ENCODE data around the gene OPCML.

Gene OPCML

DNA sequence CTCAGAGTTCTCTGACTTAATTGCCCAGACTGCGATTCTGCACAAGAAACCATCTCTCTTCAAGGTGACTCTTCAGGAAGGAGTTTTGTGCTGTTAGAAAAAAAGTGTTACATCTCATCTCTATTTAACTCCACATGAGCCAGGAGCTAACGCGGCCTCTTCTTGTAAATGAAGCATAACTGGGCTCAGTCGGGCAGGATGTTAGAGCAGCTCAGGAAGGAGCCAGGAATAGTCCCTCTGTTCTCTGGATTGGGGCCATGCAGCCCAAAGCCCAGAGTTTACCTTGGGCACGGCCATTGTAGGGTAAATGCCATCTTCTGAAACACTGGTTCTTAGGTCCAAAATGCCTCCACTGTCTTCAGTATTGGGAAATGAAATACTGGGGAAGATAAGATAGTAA, 760.6 kb downstream of the OPCML start:
- DNase-seq: no peak

DNA sequence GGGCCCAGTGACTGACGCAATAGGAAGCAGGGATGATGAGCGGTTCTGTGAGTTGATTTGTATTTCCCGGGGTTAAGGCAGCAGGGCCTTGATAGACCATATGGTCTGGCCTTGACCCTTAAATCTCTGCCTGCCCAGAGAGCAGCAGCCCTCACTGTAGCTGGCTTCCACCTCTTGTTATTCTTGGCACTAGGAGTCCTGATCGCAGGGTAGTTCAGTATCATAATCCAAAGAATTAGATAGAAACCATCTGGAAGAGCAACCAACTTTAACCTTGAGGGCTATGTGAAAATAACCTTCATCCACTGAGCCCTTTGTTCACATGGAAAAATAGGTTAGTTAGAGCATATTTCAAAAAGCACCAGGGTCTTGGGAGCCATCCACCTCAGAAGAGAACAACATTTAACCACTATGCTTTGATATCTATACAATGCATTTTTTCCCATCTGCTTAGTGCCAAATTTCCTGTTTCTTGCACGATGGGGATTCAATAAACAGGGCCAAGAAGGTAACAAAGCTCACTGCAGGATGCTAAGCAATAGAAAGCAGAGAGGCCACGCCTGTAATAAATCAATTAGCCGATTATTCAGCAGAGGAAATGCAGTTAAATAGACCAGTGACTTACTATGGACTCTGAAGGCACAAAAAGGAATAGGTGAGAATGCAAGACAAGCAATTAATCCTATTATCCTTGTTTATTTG, 761.3 kb downstream of the OPCML start:
- DNase-seq: no peak

DNA sequence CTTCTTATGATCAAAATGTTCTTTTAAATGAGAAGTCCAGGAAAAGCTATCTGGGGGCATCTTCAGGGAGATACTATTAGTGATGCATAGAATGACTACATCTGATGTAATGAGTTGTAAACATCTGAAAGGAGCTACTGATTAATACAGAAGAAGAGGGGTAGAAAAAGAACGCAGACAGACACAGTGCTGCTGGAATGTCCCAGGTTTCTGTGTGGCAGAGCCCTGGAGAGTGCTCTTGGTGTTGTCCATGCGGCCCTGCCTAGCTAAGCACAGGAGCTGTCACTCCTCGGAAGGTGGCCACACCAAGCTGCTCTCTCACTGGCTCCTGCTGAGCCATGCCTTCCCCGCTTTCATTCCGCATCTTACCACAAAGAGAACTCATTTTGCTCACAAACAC, 768.8 kb downstream of the OPCML start:
- DNase-seq: no peak

DNA sequence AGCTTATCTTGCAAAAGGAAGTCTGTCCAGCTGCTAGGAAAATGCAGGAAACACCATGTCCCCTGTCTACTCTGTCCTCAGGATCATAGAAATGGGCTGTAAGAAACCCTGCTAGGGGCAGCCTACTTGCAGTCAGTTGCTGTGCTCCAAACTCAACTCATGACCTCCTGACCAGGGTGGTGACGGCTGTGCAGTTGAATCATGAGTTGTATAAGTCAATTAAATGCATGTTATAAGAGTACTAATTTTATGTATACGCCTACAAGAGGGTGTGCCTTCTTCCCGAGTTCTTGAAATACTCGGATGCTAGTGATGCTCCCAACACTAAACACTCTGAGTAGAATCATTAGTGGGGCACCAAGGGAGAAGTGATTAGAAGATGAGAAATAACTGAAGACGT, 776.4 kb downstream of the OPCML start:
- no peak for DNase-seq

DNA sequence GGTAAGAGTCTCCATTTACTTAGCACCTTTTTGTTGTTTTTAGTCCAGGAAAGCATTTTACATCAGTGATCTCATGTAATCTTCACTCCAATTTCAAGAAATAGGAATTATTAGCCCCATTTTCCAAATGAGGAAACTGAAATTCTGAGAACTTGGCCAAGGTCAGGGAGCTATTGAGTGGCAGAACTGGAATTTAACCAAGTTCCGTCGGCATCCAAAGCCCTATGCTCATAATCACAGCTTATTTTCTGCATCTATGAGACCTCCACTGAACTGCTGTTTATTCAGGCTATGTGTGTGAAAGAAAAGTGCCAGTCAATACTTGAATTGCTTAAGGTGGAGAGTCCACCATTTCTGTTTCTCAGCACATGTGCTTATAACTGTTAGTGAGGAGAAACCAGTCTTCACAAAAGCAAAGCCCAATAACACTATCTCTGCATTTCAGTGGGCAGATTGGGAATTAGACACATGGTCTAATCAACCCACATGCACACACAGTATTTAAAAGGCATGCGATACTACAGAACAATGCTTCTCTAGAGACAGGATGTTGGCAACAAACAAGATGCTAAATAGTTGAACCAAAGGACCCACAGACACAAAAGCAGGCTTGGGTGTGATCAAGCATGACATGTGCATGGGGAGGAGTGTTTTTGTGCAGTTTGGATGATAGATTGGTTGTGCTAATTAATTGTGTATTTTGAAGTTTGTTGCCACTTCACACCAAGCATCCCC, 780.6 kb downstream of the OPCML start:
- no peak for DNase-seq

DNA sequence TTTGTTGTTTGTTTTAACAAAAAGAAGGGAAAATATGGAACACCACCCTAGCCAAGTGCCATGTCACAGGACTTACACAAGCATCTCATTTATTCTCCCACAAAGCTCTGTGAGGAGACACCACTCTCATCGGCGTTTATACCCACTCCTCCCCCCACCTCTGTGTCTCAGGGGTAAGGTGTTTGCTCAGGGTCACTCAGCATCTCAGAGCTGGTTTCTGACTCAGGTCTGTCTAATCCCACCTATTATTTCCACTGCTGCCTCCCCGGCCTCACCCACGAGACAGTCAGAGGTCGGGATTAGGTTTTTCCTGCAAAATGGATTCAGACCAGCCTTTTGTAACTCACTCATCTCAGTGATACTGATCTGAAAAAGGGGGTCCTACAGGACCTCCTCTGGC, 786.0 kb downstream of the OPCML start:
- no peak for DNase-seq

DNA sequence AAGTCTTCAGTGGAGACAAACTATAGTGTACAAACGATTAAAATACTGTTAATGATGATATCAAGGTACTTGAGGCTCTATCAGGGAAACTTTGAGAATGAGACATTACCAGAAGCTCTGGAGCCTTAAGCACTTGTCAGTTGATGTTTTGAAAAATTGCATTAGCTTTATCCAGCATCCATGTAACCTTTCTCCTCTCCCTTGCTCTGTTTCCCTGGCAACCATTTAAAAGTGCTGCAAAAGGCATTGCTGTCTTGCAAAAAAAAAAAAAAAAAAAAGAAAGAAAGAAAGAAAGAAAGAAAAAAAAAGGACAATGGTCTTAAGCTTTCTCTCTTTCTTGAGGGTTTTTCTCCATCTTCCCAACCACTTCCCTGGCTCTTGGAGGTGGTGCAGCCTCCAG, 787.0 kb downstream of the OPCML start:
- DNase-seq: no peak

DNA sequence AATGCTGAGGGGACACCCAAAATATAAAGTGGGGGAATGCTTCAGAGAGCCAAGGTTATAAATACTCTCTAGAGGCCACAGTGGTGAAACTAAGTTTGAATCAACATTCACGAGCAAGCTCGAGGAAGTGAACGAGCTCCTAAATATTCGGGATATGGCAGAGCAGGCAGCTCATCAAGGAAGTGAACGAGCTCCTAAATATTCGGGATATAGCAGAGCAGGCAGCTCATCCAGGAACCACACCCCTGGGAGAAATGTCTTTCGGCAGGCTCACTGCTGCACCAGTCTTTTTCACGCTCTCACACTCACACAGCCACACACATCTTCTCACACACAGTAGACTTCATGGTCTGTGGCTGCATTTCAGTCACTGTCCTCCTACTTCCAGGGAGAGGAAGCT, 787.5 kb downstream of the OPCML start:
- no peak for DNase-seq

DNA sequence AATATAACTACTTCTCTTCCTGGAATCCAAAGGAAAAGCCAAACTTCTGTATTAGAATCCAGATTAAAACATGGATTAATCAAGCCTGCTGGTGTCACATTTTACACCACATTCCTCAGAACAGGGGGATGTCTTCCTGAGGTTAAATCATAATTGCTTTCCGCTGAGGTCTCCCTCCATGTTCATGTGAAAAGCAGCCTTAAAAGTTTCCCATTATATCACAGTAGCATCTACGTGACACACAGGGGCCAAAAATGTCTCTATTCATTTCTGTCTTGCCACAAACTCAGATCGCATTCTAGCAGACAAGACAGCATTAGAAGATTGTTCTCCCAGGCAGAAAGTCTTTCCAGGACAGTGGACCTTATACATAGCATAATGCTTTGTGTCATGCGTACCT, 788.7 kb downstream of the OPCML start:
- DNase-seq: no peak

DNA sequence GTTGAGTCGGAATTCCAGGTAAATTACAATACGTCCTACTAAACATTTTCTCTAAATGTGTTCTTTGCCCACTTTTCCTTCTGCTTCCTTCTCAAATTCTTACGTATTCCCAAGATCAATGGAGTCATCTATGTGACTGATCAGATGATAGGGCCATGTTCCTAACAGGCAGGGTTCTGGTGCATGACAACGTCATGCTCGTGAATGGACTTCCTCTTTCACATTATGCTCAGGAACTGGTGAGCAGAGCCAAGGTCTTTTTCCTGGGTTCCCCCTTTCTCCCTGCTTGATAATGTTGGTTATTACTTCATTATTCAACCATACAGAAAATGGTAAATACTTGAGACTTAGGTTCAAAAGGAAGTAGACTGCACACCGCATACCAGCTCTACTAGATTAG, 789.4 kb downstream of the OPCML start:
- DNase-seq: no peak

DNA sequence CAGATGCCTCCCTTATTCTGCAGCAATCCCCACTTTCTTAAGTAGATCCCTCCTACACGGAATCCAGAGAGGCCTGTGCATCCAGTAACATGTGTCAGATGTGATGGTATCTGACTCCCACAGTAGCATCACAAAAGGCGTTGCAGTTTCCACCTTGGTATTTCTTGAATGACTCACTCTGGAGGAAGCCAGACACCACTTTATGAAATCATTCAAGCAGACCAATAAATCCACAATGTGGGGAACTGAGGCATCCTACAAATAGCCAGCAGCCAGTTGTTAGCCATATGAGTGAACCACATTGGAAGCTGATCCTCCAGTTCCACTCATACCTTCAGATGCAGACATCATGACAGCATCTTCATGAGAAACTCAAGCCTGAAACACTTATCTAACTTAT, 798.1 kb downstream of the OPCML start:
- DNase-seq: no peak

DNA sequence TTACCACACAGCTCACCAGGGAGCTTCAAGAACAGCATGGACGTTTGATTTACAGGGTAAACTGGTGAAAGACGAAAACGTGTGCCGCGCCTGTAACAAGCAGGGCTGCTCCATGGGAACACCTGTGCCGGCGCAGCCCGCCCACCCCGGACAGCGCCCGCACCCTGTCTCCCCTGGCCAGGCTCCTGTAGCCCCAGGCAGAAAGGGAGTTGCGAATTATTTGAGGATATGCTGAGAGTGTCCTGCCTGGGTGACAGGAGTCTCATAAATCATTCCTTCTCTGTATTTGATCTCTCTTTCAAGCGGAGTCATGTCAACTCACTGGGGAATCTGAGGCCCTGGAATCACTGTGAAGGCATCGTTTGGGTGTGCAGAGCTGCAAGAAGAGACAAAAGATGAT, 804.3 kb downstream of the OPCML start:
- DNase-seq: no peak

DNA sequence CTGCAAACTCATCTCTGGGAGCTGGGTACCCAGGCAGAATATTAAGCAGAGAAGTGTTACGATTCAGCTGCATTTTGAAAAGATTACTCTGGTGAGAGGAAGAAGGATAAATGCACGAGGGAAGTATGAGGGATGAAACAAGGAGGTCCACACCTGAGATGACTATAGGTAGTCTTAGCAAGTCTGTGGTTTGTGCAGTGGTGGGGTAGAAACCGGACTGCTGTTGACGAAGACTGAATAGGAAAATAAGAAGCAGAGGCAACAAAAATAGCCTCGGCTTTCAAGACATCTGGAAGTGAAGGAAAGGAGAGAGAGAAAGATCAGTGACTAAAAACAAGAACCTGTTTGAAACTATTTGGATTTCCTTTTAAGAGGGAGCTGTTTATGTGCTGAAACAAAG, 810.8 kb downstream of the OPCML start:
- no peak for DNase-seq

DNA sequence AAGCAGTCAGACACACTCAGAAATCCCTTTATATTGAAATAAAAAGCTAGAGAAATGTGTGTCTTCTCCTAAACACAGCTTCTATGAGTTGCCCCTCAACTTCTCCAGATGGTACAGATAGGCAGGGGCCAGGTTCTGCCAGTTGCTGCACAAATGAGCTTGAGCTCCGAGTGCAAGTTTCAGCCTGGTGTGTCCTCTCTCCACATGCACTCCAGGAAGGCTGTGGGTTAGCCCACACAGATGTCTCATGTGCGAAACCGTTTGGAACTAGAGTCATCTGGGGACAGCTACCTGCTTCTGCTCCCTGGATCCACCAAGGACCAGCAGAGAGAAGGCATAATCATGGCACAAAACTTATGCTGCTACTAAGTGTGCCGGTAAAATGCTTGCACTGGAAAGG, 812.6 kb downstream of the OPCML start:
- DNase-seq: no peak

DNA sequence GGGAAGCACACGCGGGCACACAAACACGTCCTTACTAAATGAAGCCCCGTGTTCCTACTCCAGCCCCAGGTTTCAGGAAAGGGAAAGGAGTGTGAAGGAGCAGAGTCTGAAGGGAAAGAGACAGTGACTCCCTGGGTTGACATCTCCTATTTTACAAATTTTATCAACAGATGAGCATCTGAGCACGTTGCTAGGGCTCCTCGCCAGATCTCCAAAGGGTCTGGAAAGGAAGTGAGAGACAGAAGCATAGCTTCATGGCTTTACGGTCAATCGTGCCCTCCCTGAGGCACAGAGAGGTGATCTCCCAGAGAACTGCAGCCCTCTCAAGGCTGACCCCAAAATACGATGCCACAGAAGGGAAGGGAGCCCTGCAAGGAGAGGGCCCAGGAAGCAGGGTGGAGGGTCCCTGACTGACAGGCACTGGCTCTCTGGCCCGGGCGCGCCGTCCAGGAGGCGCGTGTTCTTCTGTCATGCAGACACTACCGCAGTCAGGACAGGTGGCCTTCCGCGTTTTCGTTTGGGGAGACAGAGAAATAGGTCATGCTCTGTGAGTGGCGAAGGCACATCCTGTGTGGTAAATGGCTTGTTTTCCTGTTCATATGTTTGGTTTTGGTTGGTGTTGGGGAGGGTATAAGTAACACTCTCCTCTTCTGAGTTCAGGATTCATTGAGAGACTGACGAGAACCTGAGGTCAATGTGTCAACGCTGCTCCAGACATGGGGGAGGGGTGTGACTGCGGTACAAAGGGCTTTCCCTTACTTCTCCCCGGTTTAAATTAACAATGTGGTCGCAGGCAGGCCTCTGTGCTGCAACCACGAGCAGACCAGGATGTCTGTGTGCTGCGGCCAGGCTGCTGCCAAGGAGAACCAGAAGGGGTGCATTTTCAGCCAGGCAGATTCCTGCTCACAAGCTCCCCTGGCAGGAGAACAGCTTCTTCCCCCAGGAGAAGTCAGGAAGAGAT, 813.3 kb downstream of the OPCML start:
- DNase-seq: no peak

DNA sequence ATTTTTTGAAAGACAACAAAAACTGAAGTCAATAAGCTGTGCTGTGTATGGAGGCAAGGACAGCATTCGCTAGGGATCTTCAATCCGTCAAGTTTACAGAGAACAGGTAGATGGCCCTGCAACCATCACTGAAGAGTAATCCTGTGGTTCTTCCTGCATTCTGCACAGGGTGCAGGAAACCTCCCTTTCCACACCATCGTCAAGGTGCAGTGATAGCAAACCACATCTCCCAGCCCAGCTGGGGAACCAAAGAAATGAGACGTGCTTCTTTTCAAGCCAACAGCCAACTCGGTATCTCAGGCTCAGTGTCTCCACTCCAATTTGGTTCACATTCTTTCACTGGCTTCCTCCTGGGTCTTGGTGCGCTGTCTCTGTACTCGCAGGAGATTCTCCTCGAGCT, 814.5 kb downstream of the OPCML start:
- no peak for DNase-seq

DNA sequence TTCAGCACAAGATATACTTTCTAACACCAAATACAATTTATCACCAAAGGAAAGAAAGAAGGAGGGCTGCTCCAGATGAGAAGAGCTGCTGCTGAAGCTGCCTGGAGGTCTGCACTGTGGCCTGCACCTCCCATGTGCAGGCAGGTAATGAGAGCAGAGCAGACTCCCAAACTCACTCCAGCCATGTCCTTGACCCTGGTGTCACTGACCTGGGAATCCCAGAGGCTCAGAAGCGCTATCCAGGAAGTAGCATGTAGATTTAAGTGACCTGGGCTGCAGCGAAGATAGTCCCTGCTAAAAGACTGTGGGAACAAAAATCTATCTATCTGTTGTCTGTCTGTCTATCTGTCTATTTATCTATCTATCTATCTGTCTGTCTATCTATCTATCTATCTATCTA, 816.3 kb downstream of the OPCML start:
- no peak for DNase-seq

DNA sequence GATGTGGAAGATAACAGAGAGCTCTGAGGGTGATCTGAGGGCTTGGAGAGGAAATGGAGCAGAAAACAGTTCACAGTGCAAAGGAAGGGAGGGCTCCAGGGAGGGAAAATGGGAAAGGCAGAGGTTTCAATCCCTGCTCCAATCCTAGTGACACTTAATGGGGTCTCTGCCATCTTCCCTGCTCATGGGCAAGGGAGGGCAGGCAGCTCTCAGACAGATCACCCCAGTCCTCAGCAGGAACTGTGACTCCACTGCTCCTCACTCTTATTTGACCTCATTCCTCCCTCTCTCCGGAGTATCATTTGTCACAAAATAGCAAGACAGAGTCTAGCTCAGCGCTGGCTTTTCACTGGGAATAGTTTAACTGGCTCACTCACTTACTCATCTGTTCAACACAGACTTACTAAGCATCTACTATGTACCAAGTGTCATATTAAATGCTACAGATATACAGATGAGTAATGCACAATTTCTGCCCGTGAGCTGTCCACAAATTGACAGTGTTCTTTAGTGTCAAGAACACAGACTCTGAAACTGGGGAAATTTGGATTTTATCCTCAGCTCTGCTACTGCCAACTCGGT, 817.4 kb downstream of the OPCML start:
- no peak for DNase-seq

DNA sequence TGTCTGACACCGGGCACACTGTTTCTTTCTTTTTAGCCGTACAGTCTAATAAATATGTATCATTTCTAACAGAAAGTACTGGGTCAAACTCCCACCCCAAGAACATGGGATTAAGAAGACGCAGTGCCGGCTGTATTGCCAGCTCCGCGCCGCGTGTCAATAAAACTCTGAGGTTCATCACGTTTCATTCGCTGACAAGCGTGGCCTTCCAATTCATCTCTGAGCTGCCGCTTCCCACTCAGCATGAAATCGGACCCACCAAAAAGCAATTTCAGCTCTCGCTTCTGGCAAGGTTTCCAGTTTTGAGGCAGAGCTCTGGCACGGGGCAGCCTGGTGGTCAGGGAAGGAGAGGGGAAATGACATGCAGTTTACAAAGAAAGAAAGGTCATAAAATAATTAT, 819.8 kb downstream of the OPCML start:
- no peak for DNase-seq

DNA sequence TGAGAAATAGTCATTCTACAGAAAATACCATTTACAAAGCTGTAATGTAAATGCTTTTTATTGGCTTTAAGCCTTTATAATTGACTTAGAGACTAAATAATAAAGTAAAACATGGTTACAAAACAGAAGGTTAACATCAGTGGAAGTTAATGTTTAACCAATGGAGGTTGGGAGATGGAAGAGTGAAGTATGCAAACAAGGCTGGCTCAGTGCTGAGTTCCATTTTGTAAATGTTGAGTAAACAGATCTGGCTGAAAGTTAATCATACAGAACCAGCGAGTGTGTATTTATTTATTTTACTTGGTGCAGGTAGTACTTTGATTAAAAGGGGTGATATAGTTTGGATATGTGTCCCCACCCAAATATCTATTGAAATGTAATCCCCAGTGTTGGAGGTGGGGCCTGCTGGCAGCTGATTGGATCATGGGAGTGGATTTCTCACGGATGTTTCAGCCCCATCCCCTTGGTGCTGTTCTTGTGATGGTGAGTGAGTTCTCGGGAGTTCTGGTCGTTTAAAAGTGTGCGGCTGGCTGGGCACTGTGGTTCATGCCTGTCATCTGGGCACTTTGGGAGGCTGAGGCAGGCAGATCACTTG, 827.4 kb downstream of the OPCML start:
- no peak for DNase-seq

DNA sequence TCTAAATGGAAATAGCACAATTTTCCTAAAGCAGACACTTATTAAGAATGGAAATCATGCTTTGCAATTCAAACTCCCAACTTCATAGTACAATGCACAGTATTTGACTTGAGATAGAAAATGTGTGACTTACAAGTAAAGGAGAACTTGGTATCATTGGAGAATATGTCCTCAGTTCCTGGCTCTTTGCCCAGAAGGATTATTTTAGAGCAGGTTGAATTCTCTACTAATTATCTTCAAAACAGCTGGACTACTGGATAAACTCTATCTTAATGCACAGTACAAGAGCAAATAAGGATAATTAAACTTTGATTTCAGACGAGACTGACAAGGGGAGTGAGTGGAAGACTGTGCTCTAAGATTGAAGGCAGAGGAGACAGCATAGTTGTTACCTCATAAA, 839.4 kb downstream of the OPCML start:
- no peak for DNase-seq

DNA sequence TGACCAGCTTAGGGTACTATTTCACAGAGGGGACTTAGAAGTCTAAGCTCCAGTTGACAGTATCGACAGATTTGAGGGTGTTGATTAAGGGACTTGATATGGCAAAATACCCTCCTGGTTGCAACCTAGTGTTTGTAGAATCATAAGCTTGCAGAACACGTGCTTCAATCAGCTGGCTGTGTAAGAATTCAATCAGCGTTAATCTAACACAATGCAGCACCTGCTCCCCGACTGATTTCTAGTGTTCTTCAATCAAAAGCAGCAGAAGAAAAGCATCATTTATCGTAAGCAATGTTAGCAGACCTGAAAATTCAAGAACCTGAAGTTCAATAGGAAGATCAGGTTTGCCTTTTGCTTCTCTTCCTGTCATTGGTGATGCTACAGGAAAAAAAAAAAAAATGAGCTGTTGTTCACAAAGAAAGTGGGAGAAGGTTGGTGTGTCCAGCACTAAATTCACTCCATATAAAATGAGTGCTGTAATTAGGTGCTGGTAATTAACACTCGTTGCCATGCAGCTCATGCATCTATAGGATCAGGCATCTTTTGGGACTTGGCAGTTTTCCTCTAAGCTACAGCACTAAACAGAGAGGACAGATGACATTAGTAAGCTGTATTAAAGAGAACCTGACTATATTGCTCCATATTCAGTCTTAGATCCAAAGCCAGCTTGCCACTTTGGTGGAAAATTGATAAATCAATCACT, 840.3 kb downstream of the OPCML start:
- DNase-seq: no peak
